Spleen (tissue), 11 donors: ENCODE measurements around the gene HDAC4. TPM values are rescaled to one million over a fixed set of nuclear protein-coding genes. Genes with fewer than 3 reads are reported as not detected.
A peak's percentile ranks its signal among the peaks of the same experiment; 100 is the strongest.

ENCODE experiments used
- DNase-seq: peaks from one replicate; pipeline ENCODE4 v3.0.0-alpha.2; 2020
- H3K27ac ChIP-seq, 8 donors: fragments of 200-600 bp; sonication (generic) in 7 of 8; 1 replicate in 4 of 8; 2 replicates in 4 of 8; pipeline versions ENCODE4 v1.5.0 to v1.8.0; 2016 to 2021; ENCODE audit warnings: inconsistent platforms in 4 of 8, mild to moderate bottlenecking in 4 of 8, moderate library complexity in 1 of 8
- H3K27me3 ChIP-seq, 7 donors: fragments of 200-600 bp; sonication (generic) in 6 of 7; replicated peaks in 1 of 7; 1 replicate in 4 of 7; 2 replicates in 3 of 7; pipeline versions ENCODE4 v1.5.0 to v1.8.0; 2016 to 2021; ENCODE audit warnings: inconsistent platforms in 3 of 7, mild to moderate bottlenecking in 1 of 7
- H3K36me3 ChIP-seq, 6 donors: fragments of 200-600 bp; sonication (generic) in 5 of 6; 1 replicate in 4 of 6; 2 replicates in 2 of 6; pipeline versions ENCODE4 v1.5.0 to v1.8.0; 2016 to 2021; ENCODE audit warnings: inconsistent platforms in 2 of 6
- H3K4me1 ChIP-seq, 6 donors: fragments of 200-600 bp; sonication (generic) in 5 of 6; 1 replicate in 3 of 6; 2 replicates in 3 of 6; pipeline versions ENCODE4 v1.5.0 to v1.8.0; 2016 to 2021; ENCODE audit warnings: inconsistent platforms in 3 of 6
- H3K4me3 ChIP-seq, 8 donors: fragments of 200-600 bp; sonication (generic) in 7 of 8; 1 replicate in 4 of 8; 2 replicates in 4 of 8; pipeline versions ENCODE4 v1.5.0 to v1.8.0; 2016 to 2021; ENCODE audit warnings: inconsistent platforms in 4 of 8, mild to moderate bottlenecking in 4 of 8, moderate library complexity in 2 of 8
- H3K9me3 ChIP-seq, 8 donors: fragments of 200-600 bp; sonication (generic) in 7 of 8; 1 replicate in 4 of 8; 2 replicates in 4 of 8; pipeline versions ENCODE4 v1.5.0 to v1.8.0; 2016 to 2021; ENCODE audit warnings: inconsistent platforms in 4 of 8
- CTCF ChIP-seq, 11 experiments: fragments of 200-600 bp in 7 of 11; fragments of 450-650 bp in 4 of 11; sonication (generic) in 4 of 11; IDR thresholded peaks in 8 of 11; conservative IDR thresholded peaks in 3 of 11; 1 replicate in 7 of 11; 2 replicates in 4 of 11; pipeline versions ENCODE4 v1.4.0 to v1.8.0; 2016 to 2021; ENCODE audit warnings: antibody characterized with exemption in 11 of 11, inconsistent platforms in 4 of 11, mild to moderate bottlenecking in 1 of 11
- POLR2A ChIP-seq, 3 donors: fragments of 450-650 bp; IDR thresholded peaks; one replicate each; pipeline ENCODE4 v1.5.1; 2017; ENCODE audit warnings: antibody characterized with exemption in 3 of 3, mild to moderate bottlenecking in 1 of 3
- POLR2AphosphoS5 ChIP-seq, 3 donors: sonication (generic); formaldehyde crosslinking; IDR thresholded peaks; one replicate each; pipeline ENCODE4 v1.5.1; 2017; ENCODE audit warnings: antibody characterized with exemption in 3 of 3
- WGBS, 5 donors: extraction: QIAGEN DNeasy Blood & Tissue Kit in 3 of 5; methylation state at CpG; one replicate each; pipeline versions ENCODE4 v1.1.5 to v1.1.7; 2013 to 2018; 5-methylcytosine and 5-hydroxymethylcytosine counted together
- intact Hi-C: fragments of 100-400 bp; cut with DNase I; formaldehyde crosslinking; loops from one replicate; pipeline ENCODE4 v1.15.0; 2023; ENCODE audit warnings: low total_unique reads
- polyA plus RNA-seq, 3 donors: library from polyadenylated mRNA; stranded (reverse); fragments of 200-250 nt; gene quantifications; one replicate each; pipeline ENCODE4 v1.2.1, GENCODE V29; 2013
- total RNA-seq, 7 donors: library from RNA; depleted of rRNA in 3 of 7; stranded (reverse); fragments of >200 nt in 3 of 7; fragmentation: NEBNext Ultra II Directional in 4 of 7; extraction: Animal tissue kit (Norgen Biotek cat#: 25700) in 4 of 7; gene quantifications; one replicate each; pipeline versions ENCODE4 v1.1.0 to v1.2.1, GENCODE V29; 2016 to 2021
- donor health status: healthy with polysubstance abuse.
- donor health status: DM: no; HTN: no; CAD: no; lungs with moderate emphysema.
- donor health status: DM: no; HTN: no; CAD: no.
- donor health status: Bipolar disorder and iron deficiency.
- donor health status: healthy.
- donor health status: DM: no; HTN: no; CAD: no.
- donor health status: DM: yes; HTN: yes; CAD: no.

HDAC4 gene
- total and polyA plus RNA-seq, 10 donors: 3.2 to 122 (median 69.5) TPM

- peak overlapping the region in 1 of 8 donors; percentile 8 for H3K27ac ChIP-seq
- no peaks in the 10 kb centered on the region for H3K36me3 ChIP-seq
- peaks cover 0 to 45% (median 6%) of the 10 kb centered on the region in 7 donors for H3K27me3 ChIP-seq
- no peak for DNase-seq
- TF ChIP-seq POLR2A (IDR thresholded peaks at IDR 0.05) (no peak), POLR2AphosphoS5 (IDR thresholded peaks at IDR 0.05) (no peak), CTCF (IDR thresholded peaks at IDR 0.05 in 8 of 11, conservative IDR thresholded peaks at IDR 0.05 in 3 of 11) (no peak)
- 79 to 85% (median 80%) methylated on average over 14 of the region's 14 CpGs for WGBS, 5 donors
- H3K4me3 ChIP-seq: no peak overlapping the region
- intact Hi-C loops: no loop called here
- no peaks in the 10 kb centered on the region for H3K9me3 ChIP-seq
- peaks cover 0 to 39% (median 20%) of the 10 kb centered on the region in 6 donors for H3K4me1 ChIP-seq
Observed at GRCh38 chr2:239443666-239444567, 43.1 kb upstream of the HDAC4 start.

- no peaks in the 10 kb centered on the region for H3K9me3 ChIP-seq
- intact Hi-C loops: no loop called here
- H3K4me3 ChIP-seq: no peak overlapping the region
- H3K27ac ChIP-seq: no peak overlapping the region
- H3K27me3 ChIP-seq: peaks cover 0 to 45% (median 6%) of the 10 kb centered on the region in 7 donors
- TF ChIP-seq POLR2AphosphoS5 (IDR thresholded peaks at IDR 0.05): no peak
- TF ChIP-seq CTCF (IDR thresholded peaks at IDR 0.05 in 8 of 11, conservative IDR thresholded peaks at IDR 0.05 in 3 of 11): no peak
- TF ChIP-seq POLR2A (IDR thresholded peaks at IDR 0.05): no peak
- H3K36me3 ChIP-seq: no peaks in the 10 kb centered on the region
- peaks cover 0 to 47% (median 22%) of the 10 kb centered on the region in 6 donors for H3K4me1 ChIP-seq
- no peak for DNase-seq
- WGBS, 5 donors: 86 to 97% (median 93%) methylated on average over 8 of the region's 8 CpGs
Observed at GRCh38 chr2:239443102-239443620, 42.3 kb upstream of the HDAC4 start.

GRCh38 chr2:239442192-239442591 lies 41.4 kb upstream of the HDAC4 start:
- H3K4me1 ChIP-seq: peaks cover 0 to 54% (median 26%) of the 10 kb centered on the region in 6 donors
- no peak overlapping the region for H3K27ac ChIP-seq
- no peak for TF ChIP-seq POLR2AphosphoS5 (IDR thresholded peaks at IDR 0.05)
- no peak for TF ChIP-seq POLR2A (IDR thresholded peaks at IDR 0.05)
- TF ChIP-seq CTCF (IDR thresholded peaks at IDR 0.05 in 8 of 11, conservative IDR thresholded peaks at IDR 0.05 in 3 of 11): no peak
- no peak for DNase-seq
- no peak overlapping the region for H3K4me3 ChIP-seq
- no peaks in the 10 kb centered on the region for H3K9me3 ChIP-seq
- 90 to 96% (median 95%) methylated on average over 7 of the region's 7 CpGs for WGBS, 5 donors
- peaks cover 0 to 45% (median 6%) of the 10 kb centered on the region in 7 donors for H3K27me3 ChIP-seq
- no peaks in the 10 kb centered on the region for H3K36me3 ChIP-seq
- intact Hi-C loops: no loop called here
